ENCODE results near the gene TRIOBP. TPM values are rescaled to one million over a fixed set of nuclear protein-coding genes. Genes with fewer than 3 reads are reported as not detected.

Gene TRIOBP
- total RNA-seq, 2 donors from 2014 or later, result 74.7 to 82.2 TPM

DNA sequence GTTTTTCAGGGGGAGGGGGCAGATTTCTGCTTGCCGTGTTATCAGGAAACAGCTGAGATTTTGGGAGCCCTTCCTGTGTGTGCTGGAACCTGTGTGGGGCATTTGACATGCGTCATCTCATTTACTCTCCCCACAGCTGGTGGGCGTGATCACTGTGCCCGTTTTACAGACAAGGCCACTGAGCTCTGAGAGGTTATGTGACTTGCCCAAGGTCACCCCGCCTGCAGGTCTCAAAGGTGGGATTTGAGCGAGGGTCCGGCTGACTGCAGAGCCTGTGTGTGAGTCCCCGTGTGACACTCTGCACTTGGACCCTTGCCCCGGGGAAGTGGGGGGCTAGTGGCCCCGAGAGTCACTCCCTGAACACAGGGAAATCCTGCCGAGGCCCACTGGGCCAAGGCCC, 62.4 kb downstream of the TRIOBP start:
- Histone ChIP-seq H3K9me3 (ENCODE audit: control insufficient read depth, low read length) (no peaks in the 10 kb centered on the region), H3K27me3 (ENCODE audit: control insufficient read depth, insufficient read depth, low read length, poor library complexity, severe bottlenecking) (no peaks in the 10 kb centered on the region), H3K4me1 (ENCODE audit: control insufficient read depth, insufficient read depth, low read length) (no peaks in the 10 kb centered on the region), H3K36me3 (ENCODE audit: control insufficient read depth, insufficient read depth, low read length) (peaks cover 64% of the 10 kb centered on the region), H3K27ac (ENCODE audit: low read depth, low read length) (no peak overlapping the region), H3K9ac (ENCODE audit: extremely low read depth, low read length, poor library complexity, severe bottlenecking) (no peak overlapping the region), H3K4me3 (ENCODE audit: low read length) (no peak overlapping the region)
- WGBS, 2 experiments (ENCODE audit: insufficient coverage in 1 of 2, insufficient read length in 1 of 2), result 91 to 95% methylated on average over 5 to 11 of the region's 11 CpGs
- H3K36me3 Mint-ChIP-seq (ENCODE audit: low read depth), result peaks cover 74% of the 10 kb centered on the region
- TF ChIP-seq, protein P1, sequence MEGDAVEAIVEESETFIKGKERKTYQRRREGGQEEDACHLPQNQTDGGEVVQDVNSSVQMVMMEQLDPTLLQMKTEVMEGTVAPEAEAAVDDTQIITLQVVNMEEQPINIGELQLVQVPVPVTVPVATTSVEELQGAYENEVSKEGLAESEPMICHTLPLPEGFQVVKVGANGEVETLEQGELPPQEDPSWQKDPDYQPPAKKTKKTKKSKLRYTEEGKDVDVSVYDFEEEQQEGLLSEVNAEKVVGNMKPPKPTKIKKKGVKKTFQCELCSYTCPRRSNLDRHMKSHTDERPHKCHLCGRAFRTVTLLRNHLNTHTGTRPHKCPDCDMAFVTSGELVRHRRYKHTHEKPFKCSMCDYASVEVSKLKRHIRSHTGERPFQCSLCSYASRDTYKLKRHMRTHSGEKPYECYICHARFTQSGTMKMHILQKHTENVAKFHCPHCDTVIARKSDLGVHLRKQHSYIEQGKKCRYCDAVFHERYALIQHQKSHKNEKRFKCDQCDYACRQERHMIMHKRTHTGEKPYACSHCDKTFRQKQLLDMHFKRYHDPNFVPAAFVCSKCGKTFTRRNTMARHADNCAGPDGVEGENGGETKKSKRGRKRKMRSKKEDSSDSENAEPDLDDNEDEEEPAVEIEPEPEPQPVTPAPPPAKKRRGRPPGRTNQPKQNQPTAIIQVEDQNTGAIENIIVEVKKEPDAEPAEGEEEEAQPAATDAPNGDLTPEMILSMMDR (conservative IDR thresholded peaks at IDR 0.05), result no peak
- H3K27ac Mint-ChIP-seq, result no peak overlapping the region
- peaks cover 8% of the 10 kb centered on the region for H3K4me1 Mint-ChIP-seq
- DNase-seq, result no peak
- no peaks in the 10 kb centered on the region for H3K9me3 Mint-ChIP-seq
- H3K27me3 Mint-ChIP-seq (ENCODE audit: insufficient read depth), result no peaks in the 10 kb centered on the region
- H3K4me3 Mint-ChIP-seq, result no peak overlapping the region

DNA sequence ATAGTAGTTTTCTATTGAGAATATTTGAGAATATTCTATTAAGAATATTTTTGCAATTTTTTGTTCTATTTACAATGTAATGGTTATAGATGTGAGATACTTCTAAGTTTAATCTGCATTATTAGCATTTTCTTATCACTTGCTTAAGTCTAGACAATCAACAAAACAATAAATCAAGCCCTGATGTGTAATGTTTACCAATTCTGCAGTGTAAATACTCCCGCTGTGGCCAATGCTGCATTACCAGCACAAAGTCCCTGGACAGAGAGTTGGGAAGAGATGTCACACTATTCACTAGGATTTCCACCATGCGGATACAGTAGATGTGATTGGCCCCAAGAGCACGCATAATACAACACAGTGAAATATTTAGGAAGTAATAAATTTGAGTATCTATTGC, 63.3 kb downstream of the TRIOBP start:
- Mint-ChIP-seq H3K36me3 (ENCODE audit: low read depth) (peaks cover 68% of the 10 kb centered on the region), H3K27ac (no peak overlapping the region), H3K4me3 (no peak overlapping the region), H3K4me1 (peaks cover 8% of the 10 kb centered on the region), H3K9me3 (no peaks in the 10 kb centered on the region), H3K27me3 (ENCODE audit: insufficient read depth) (no peaks in the 10 kb centered on the region)
- no peak overlapping the region for H3K27ac ChIP-seq (ENCODE audit: low read depth, low read length)
- H3K9ac ChIP-seq (ENCODE audit: extremely low read depth, low read length, poor library complexity, severe bottlenecking), result no peak overlapping the region
- H3K4me1 ChIP-seq (ENCODE audit: control insufficient read depth, insufficient read depth, low read length), result no peaks in the 10 kb centered on the region
- H3K27me3 ChIP-seq (ENCODE audit: control insufficient read depth, insufficient read depth, low read length, poor library complexity, severe bottlenecking), result no peaks in the 10 kb centered on the region
- WGBS, 2 experiments (ENCODE audit: insufficient coverage in 1 of 2, insufficient read length in 1 of 2), result 88 to 90% methylated on average over 2 of the region's 3 CpGs
- no peaks in the 10 kb centered on the region for H3K9me3 ChIP-seq (ENCODE audit: control insufficient read depth, low read length)
- DNase-seq, result no peak
- H3K4me3 ChIP-seq (ENCODE audit: low read length), result no peak overlapping the region
- peaks cover 62% of the 10 kb centered on the region for H3K36me3 ChIP-seq (ENCODE audit: control insufficient read depth, insufficient read depth, low read length)
- TF ChIP-seq, protein P1 (conservative IDR thresholded peaks at IDR 0.05), result no peak

DNA sequence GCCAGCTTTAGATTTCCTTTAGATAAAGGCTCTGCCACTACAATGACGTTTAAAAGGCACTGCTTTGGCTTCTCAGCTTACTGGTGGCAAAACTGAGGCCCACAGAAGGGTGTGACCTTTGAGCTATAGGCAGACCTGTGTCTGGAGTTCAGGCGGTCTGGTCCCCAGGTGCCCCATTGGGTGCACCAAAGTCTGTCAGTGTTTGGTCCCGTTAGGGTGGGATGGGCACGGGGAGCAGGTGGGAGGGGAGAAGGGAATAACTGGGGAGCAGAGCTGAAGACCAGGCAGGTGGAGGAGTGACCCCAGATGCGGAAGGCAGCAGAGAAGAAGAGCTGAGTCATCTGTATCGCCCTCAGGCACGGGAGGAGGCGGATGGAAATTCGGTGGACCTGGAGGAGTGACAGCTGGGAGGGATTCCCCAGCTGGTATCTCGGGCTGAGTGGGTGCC, 65.6 kb downstream of the TRIOBP start:
- TF ChIP-seq, protein P1 (conservative IDR thresholded peaks at IDR 0.05), result no peak
- DNase-seq, result no peak
- no peak overlapping the region for H3K4me3 ChIP-seq (ENCODE audit: low read length)
- no peaks in the 10 kb centered on the region for H3K27me3 ChIP-seq (ENCODE audit: control insufficient read depth, insufficient read depth, low read length, poor library complexity, severe bottlenecking)
- H3K4me3 Mint-ChIP-seq, result no peak overlapping the region
- peaks cover 8% of the 10 kb centered on the region for H3K4me1 Mint-ChIP-seq
- no peaks in the 10 kb centered on the region for H3K27me3 Mint-ChIP-seq (ENCODE audit: insufficient read depth)
- no peaks in the 10 kb centered on the region for H3K9me3 ChIP-seq (ENCODE audit: control insufficient read depth, low read length)
- H3K9me3 Mint-ChIP-seq, result no peaks in the 10 kb centered on the region
- no peaks in the 10 kb centered on the region for H3K4me1 ChIP-seq (ENCODE audit: control insufficient read depth, insufficient read depth, low read length)
- no peak overlapping the region for H3K27ac Mint-ChIP-seq
- peaks cover 57% of the 10 kb centered on the region for H3K36me3 ChIP-seq (ENCODE audit: control insufficient read depth, insufficient read depth, low read length)
- no peak overlapping the region for H3K9ac ChIP-seq (ENCODE audit: extremely low read depth, low read length, poor library complexity, severe bottlenecking)
- H3K36me3 Mint-ChIP-seq (ENCODE audit: low read depth), result peaks cover 55% of the 10 kb centered on the region
- H3K27ac ChIP-seq (ENCODE audit: low read depth, low read length), result no peak overlapping the region
- 87 to 92% methylated on average over 8 to 10 of the region's 10 CpGs for WGBS, 2 experiments (ENCODE audit: insufficient coverage in 1 of 2, insufficient read length in 1 of 2)

Measured in endodermal cell (in vitro differentiated cells).